Osteoblast (primary cell): ENCODE results near the gene RPS14. TPM values are rescaled to one million over a fixed set of nuclear protein-coding genes. Genes with fewer than 3 reads are reported as not detected.

Experiments used
- DNase-seq: peaks from one replicate; pipeline ENCODE4 v3.0.0; 2011; ENCODE audit warnings: low spot score, mixed read lengths; ENCODE audit not compliant: insufficient read length; ENCODE audit errors: missing footprints
- H2AFZ ChIP-seq: 2 replicates; pipeline ENCODE4 v1.6.0; 2011; ENCODE audit warnings: mild to moderate bottlenecking, low read length
- H3K27ac ChIP-seq: 2 replicates; pipeline ENCODE4 v1.5.1; 2011; ENCODE audit warnings: mild to moderate bottlenecking, low read depth, low read length, moderate library complexity
- H3K27me3 ChIP-seq: 2 replicates; pipeline ENCODE4 v1.6.0; 2012; ENCODE audit warnings: mild to moderate bottlenecking, control low read depth, inconsistent platforms, low read length, moderate library complexity; ENCODE audit not compliant: insufficient read depth
- H3K36me3 ChIP-seq: 2 replicates; pipeline ENCODE4 v1.5.1; 2011; ENCODE audit warnings: mild to moderate bottlenecking, low read length, control low read depth, moderate library complexity; ENCODE audit not compliant: insufficient read depth
- H3K4me1 ChIP-seq: 2 replicates; pipeline ENCODE4 v1.5.1; 2011; ENCODE audit warnings: mild to moderate bottlenecking, low read length, control low read depth, moderate library complexity; ENCODE audit not compliant: insufficient read depth
- H3K4me2 ChIP-seq: 2 replicates; pipeline ENCODE4 v1.6.0; 2011; ENCODE audit warnings: mild to moderate bottlenecking, low read length; ENCODE audit not compliant: insufficient read depth
- H3K4me3 ChIP-seq: fragments of 200-600 bp; sonication (generic); 3 replicates; pipeline ENCODE4 v1.5.1; 2012; ENCODE audit warnings: mild to moderate bottlenecking, low read length, inconsistent platforms; ENCODE audit not compliant: insufficient read depth
- H3K79me2 ChIP-seq: 2 replicates; pipeline ENCODE4 v1.6.0; 2012; ENCODE audit warnings: mild to moderate bottlenecking, low read length, control low read depth, inconsistent platforms; ENCODE audit not compliant: insufficient read depth
- H3K9me3 ChIP-seq: 2 replicates; pipeline ENCODE4 v1.5.1; 2011; ENCODE audit warnings: low read depth, low read length, control low read depth
- H4K20me1 ChIP-seq: 2 replicates; pipeline ENCODE4 v1.6.0; 2012; ENCODE audit warnings: mild to moderate bottlenecking, low read length, control low read depth; ENCODE audit not compliant: insufficient read depth
- CTCF ChIP-seq: IDR thresholded peaks from 2 replicates; pipeline ENCODE4 v1.5.1; 2011; ENCODE audit warnings: mild to moderate bottlenecking, low read depth, low read length, moderate library complexity; ENCODE audit errors: extremely low read depth
- total RNA-seq: library from RNA; depleted of rRNA; stranded (reverse); fragments of >200 nt; gene quantifications from 2 replicates; pipeline ENCODE4 v1.2.3, GENCODE V29; 2012

RPS14 gene
- total RNA-seq, 1 donor: 1,720 TPM

GRCh38 chr5:150441813-150442698, 7.5 kb downstream of the RPS14 start:
- Histone ChIP-seq H3K4me3 (no peak overlapping the region), H3K27ac (no peak overlapping the region), H3K9me3 (no peaks in the 10 kb centered on the region), H4K20me1 (peaks cover 45% of the 10 kb centered on the region), H3K4me1 (peaks cover 4% of the 10 kb centered on the region), H3K27me3 (no peaks in the 10 kb centered on the region), H3K4me2 (no peak overlapping the region), H3K36me3 (peaks cover 39% of the 10 kb centered on the region), H3K79me2 (peaks cover 18% of the 10 kb centered on the region), H2AFZ (no peak overlapping the region)
- DNase-seq: no peak
- TF ChIP-seq CTCF: no peak

DNA sequence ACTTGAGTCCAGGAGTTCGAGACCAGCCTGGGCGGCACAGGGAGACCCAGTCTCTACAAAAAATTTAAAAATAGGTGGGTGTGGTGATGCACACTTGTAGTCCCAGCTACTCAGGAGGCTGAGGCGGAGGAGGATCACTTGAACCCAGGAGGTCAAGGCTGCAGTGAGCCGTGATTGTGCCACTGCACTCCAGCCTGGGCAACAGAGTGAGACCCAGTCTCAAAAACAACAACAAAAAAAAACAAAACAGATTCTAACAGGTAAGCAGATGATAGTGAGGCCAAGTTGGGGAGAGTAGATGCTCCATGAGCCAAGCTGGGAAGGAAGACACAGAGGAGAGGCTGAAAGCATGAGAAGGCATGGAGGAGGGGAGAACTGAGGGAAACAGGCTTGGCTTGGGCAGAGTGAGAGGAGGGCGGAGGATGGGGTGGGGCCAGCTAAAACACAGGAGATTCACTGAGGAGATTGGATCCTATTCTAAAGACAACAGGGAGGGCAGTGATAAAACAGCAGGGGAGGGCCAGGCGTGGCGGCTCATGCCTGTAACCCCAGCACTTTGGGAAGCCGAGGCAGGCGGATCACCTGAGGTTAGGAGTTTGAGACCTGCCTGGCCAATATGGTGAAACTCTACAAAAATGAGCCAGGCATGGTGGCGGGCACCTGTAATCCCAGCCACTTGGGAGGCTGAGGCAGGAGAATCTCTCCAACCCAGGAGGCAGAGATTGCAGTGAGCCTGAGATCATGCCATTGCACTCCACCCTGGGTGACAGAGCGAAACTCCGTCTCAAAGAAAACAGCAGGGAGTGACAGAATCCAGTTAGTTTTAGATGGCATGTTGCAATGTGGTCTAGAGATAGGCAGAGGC, 8.4 kb downstream of the RPS14 start:
- Histone ChIP-seq H3K4me1 (peaks cover 3% of the 10 kb centered on the region), H3K79me2 (peaks cover 10% of the 10 kb centered on the region), H3K4me3 (no peak overlapping the region), H3K27me3 (no peaks in the 10 kb centered on the region), H3K4me2 (no peak overlapping the region), H3K36me3 (peaks cover 31% of the 10 kb centered on the region), H3K27ac (no peak overlapping the region), H2AFZ (no peak overlapping the region), H3K9me3 (no peaks in the 10 kb centered on the region), H4K20me1 (peaks cover 36% of the 10 kb centered on the region)
- peak; percentile 57 for DNase-seq
- no peak for TF ChIP-seq CTCF

DNA sequence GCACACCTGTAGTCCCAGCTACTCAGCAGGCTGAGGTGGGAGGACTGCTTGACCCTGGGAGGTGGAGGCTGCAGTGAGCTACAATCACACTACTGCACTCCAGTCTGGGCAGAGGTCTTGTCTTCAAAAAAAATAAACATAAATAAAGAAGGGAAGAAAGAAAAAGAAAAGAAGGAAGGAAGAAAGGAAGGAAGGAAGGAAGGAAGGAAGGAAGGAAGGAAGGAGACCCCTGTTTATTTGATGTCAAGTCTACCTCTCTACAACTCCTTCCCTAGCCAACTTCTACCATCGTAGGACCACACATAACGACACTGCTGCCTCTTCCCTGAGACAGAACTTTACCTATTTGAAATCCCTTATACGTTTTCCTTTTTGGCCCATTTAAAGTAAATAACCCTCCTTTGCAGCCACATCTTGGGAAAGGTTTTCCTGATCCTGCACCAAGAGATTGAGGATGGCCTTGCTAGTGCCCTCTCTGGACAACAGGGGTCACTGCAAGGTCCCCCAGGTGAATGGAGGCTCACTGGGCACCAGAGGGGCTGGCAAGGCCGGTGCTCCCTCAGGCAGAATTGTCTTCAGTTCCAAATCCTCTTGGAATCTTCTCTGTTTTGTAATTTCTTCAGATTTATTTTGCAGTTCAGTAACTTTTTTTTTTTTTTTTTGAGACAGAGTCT, 10.5 kb downstream of the RPS14 start:
- TF ChIP-seq CTCF: peak; percentile 57
- peak; percentile 89 for DNase-seq

More for the DNA sequence above, 10.5 kb downstream of the RPS14 start:
- no peak overlapping the region for H3K27ac ChIP-seq
- H2AFZ ChIP-seq: no peak overlapping the region
- no peaks in the 10 kb centered on the region for H3K9me3 ChIP-seq
- H3K27me3 ChIP-seq: no peaks in the 10 kb centered on the region
- peaks cover 4% of the 10 kb centered on the region for H3K4me1 ChIP-seq
- peaks cover 10% of the 10 kb centered on the region for H3K36me3 ChIP-seq
- H3K4me2 ChIP-seq: no peak overlapping the region
- no peak overlapping the region for H3K4me3 ChIP-seq
- peaks cover 14% of the 10 kb centered on the region for H4K20me1 ChIP-seq
- H3K79me2 ChIP-seq: no peaks in the 10 kb centered on the region
